GM19238 (cell line): ENCODE results near the gene PIM1.
A peak's percentile ranks its signal among the peaks of the same experiment; 100 is the strongest.
"Not testable (repeated sequence)": the region's sequence is repeated elsewhere in the genome, so short reads cannot be mapped to it uniquely, and the experiment has no call there.

Experiments used
- DNase-seq: peaks from one replicate; pipeline ENCODE4 v3.0.0; 2011; ENCODE audit warnings: low spot score; ENCODE audit not compliant: insufficient read length

The PIM1 gene

GRCh38 chr6:37171201-37171969, 1.4 kb downstream of the PIM1 start:
- no peak for DNase-seq

- DNase-seq, result peak; percentile 53
These were observed 2.2 kb downstream of the PIM1 start for GRCh38 chr6:37171970-37172812.

GRCh38 chr6:37172912-37173492, 3.0 kb downstream of the PIM1 start:
- DNase-seq, result no peak

DNA sequence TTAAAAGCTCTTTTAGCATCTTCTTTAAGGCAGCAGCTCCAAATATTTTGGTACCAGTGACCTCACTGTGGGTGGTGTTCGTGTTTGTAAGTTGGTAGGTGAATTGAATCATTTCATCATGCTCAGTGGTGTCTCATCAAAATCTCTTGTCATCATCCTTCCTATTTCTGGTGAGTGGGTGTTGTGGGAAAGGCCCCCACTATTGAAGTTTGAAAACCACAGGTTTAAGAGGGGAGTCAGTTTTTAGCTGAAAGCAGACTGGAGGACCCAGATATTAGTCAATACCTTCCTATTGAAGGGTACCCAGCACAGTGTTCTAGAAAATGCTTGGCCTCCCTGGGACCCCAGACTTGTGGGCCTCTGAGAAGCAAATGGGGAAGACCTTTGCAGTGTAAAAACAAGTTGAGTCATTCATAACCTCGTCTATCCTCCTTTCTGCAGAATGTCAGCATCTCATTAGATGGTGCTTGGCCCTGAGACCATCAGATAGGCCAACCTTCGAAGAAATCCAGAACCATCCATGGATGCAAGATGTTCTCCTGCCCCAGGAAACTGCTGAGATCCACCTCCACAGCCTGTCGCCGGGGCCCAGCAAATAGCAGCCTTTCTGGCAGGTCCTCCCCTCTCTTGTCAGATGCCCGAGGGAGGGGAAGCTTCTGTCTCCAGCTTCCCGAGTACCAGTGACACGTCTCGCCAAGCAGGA, 3.7 kb downstream of the PIM1 start:
- DNase-seq, result no peak

- DNase-seq, result no peak
These were observed 4.2 kb downstream of the PIM1 start for GRCh38 chr6:37174196-37174514.

DNA sequence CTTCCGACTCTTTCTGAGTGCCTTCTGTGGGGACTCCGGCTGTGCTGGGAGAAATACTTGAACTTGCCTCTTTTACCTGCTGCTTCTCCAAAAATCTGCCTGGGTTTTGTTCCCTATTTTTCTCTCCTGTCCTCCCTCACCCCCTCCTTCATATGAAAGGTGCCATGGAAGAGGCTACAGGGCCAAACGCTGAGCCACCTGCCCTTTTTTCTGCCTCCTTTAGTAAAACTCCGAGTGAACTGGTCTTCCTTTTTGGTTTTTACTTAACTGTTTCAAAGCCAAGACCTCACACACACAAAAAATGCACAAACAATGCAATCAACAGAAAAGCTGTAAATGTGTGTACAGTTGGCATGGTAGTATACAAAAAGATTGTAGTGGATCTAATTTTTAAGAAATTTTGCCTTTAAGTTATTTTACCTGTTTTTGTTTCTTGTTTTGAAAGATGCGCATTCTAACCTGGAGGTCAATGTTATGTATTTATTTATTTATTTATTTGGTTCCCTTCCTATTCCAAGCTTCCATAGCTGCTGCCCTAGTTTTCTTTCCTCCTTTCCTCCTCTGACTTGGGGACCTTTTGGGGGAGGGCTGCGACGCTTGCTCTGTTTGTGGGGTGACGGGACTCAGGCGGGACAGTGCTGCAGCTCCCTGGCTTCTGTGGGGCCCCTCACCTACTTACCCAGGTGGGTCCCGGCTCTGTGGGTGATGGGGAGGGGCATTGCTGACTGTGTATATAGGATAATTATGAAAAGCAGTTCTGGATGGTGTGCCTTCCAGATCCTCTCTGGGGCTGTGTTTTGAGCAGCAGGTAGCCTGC, 4.8 kb downstream of the PIM1 start:
- DNase-seq, result no peak

GRCh38 chr6:37175332-37176267, 5.6 kb downstream of the PIM1 start:
- peak; percentile 23 for DNase-seq

GRCh38 chr6:37176268-37177076, 6.5 kb downstream of the PIM1 start:
- no peak for DNase-seq

DNA sequence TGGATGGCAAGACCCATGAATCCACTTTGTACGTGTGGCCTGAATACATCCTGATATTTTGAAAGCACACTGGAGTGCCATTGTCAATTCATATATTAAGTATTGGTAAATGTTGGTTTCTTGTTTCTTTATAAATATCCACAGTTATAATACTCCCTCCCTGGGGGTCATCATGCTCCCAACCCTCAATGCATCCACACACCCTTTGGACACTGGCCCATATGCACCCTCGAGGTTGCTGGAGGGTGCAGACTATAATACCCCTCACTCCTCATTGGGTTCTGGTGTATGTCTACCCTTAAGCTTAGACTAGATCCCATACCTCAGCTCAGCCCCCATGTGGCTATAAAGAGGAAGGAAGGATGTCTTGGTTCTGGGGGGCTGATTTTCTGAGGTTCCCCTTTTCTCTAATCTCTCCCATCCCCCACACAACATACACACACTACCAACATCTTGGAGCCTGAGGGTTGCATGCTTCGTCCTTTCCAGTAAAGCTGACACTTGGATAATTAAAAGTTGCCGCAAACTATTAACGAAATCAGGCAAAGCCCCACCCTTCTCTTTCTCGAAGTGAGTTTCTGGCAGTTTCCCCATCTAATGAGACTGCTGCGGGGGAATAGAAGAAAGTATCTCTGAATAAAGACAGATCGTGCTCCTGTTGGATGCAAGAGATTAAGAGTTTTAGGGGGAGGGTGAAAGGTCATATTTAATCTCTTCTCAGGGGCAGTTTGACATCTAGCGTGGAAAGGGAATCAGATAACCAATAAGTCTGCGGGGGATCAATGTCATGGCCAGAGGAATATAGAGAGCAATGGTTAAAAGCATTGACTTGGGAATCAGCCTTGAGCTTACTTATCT, 7.4 kb downstream of the PIM1 start:
- no peak for DNase-seq

DNA sequence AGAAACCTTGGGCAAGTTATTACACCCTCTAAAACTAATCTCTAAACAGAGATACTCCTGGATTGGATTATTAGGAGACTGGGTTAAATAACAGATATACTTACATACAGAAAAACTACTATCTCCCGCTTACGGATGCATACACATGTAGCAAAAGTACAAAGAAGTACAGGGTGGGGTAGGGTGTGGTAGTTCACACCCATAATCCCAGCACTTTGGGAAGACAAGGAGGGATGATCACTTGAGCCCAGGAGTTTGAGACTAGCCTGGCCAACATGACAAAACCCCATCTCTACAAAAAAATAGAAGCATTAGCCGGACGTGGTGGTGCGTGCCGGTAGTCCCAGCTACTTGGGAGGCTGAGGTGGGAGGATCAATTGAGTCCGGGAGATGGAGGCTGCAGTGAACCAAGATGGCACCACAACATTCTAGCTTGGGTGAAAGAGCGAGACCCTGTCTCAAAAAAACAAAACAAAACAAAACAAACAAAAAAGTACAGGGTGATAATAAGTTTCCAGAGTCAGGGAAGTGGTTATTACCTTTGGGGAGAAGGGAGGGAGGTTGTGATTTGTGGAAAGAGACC, 8.1 kb downstream of the PIM1 start:
- no peak for DNase-seq

DNA sequence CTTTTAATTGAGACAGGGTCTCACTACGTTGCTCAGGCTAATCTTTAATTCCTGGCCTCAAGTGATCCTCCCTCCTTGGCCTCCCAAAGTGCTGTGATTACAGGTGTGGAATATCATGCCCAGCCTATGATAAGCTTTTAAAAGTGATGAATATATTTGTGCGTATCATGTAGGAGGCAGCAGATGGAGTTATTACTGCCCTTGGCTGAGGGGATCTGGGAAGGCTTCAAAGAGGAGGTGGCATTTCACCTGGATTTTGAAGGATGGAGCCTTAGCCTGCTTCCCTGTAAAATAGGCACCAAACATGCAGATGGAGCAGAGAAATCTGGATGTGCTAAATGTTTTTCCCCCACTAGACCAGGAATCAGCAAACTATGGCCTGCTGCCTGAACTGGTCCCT, 10.1 kb downstream of the PIM1 start:
- no peak for DNase-seq

GRCh38 chr6:37180610-37181009, 10.7 kb downstream of the PIM1 start:
- DNase-seq, result not testable (repeated sequence)

DNA sequence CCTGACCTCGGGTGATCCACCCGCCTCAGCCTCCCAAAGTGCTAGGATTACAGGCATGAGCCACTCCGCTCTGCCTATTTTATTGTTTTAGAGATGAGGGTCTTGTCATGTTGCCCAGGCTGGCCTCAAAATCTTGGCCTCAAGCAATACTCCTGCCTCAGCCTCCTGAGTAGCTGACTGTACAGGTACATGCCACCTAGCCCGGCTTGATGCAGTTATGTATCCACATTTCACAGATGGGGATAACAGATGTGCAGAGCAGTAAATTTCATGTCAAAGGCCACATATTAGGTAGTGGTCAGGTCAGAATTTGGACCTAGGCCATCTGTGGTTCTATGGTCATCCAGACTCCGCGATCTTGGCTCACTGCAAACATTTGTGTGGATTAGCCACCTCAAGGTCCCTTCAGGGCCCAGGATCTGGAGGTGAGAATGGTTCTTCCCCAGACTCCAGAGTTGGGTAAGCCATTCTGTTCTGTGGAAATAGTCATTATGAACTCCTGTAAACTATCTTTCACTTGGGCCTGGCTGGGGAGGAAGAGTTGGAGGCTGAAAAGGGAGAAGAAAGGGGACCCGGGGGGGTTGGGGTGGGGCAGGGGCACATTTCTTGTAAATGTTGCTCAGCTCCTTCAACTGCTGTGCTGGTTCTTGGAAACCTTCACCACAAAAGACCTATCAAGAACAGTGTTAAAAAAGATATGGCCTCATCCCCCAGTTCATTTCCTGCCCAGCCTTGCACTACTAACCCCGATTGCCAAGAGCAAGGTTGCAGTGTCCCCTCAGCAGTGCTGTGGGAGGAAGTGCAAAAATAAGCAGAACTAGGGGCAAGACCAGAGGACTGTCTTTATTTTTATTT, 13.0 kb downstream of the PIM1 start:
- DNase-seq, result no peak

DNA sequence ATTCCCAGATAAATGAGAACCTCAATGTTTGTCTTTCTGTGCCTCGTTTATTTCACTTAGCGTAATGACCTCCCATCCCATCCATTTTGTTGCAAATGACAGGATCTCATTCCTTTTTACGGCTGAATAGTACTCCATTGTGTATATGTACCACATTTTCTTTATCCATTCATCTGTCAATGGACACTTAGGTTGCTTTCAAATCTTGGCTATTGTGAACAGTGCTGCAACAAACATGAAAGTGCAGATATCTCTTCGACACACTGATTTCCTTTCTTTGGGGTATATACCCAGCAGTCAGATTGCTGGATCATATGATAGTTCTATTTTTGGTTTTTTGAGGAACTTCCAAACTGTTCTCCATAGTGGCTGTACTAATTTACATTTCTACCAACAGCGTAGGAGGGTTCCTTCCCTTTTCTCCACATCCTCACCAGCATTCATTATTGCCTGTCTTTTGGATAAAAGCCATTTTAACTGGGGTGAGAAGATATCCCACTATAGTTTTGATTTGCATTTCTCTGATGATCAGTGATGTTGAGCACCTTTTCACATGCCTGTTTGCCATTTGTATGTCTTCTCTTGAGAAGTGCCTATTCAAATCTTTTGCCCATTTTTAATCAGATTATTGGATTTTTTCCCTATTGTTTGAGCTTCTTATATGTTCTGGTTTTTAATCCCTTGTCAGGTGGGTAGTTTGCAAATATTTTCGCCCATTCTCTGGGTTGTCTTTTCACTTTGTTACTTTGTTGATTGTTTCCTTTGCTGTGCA, 16.2 kb downstream of the PIM1 start:
- DNase-seq, result not testable (repeated sequence)

DNA sequence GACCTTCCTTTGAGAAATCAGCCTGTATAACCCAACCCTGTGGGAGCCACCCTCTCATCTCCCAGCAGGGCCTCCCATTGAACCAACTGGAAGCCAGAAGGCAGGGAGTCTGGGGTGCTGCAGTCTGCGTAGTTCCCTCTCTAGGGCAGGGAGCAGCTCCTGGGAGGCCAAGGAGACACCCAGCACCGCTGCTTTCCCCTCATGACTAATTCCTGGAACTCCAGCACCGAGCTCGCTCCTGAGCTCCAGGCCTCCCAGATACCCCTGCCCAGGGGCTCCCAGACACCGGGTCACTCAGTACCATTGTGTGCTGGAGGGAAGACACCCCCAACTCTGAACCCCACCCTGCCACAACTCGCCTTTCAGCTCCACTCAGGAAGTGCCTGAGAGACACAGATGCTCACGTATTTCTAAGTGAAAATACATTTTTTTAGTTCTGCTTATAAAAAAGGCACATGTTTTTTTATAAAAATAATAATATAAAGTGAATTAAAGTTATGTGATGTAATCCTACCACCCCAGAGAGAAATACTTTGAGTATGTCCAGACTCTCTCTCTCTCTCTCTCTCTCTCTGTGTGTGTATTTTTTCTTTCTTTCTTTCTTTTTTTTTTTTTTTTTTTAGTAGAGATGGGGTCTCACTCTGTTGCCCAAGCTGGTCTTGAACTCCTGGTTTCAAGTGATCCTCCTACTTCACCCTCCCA, 17.5 kb downstream of the PIM1 start:
- no peak for DNase-seq
